Measurements from ENCODE around the gene GRAMD1B.

GRAMD1B gene

DNA sequence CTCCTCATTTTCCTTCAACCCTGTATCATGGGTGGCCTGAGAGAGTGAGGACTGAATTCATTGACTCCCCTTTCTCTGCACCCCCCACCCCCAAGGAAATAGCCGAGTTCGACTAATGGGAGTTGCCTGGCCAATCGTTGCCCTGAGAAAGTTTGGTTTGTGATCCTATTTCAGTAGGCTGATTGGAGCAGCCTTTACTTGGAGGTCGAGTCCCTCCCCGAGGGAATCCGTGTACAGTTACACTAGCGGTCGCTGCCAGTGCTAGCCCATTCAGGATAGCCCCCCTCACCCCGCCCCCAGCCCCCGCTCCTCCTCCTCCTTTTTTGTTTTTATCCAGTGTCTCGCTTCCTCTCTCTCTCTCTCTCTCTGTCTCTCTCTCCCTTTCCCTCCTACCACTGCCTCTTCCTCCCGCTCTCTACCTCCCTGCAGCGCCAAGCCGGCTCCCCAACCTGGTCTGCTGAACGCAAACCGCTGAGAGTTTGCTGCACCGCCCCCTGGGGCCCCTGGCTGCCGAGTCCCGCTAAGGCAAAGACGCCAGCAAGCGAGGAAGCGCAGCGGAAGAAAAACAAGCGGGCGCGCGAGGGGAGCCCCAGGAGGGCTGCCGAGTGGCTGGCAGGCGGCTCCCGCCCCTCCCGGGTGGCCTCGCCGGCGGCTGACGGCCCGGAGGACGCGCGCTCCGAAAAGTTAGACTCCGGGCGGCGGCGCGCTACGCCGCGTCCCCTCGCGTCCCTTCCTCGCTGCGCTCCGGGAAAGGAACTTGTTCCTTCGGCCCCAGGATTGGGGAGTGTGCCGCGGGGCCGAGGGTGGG is at the start of gene GRAMD1B:
Gene GRAMD1B, plus strand, starts transcription at position 357 of the 808 bp plus-strand sequence. CDS start 524 bp downstream, outside the sequence.
- no peak for DNase-seq

DNA sequence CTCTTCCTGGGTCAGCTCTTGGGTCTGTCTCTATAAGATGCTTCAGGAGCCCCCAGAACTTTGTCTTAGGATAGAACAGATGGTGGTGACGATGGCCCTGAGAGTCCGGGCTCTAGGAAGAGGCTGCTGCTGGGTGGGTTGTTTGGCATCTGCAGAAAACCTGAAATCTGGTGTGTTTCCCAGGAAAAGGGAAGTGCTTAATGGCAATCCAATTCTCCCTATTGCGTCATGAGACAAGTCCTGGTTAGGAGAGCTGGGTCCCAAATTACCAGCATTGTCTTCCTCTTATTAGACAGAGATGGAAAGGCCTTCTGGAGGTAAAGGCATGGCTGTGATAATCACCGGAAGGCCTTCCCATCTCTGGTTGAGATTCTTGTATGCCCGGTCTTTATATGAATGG is 48.9 kb upstream of the GRAMD1B start:
- DNase-seq = no peak

DNA sequence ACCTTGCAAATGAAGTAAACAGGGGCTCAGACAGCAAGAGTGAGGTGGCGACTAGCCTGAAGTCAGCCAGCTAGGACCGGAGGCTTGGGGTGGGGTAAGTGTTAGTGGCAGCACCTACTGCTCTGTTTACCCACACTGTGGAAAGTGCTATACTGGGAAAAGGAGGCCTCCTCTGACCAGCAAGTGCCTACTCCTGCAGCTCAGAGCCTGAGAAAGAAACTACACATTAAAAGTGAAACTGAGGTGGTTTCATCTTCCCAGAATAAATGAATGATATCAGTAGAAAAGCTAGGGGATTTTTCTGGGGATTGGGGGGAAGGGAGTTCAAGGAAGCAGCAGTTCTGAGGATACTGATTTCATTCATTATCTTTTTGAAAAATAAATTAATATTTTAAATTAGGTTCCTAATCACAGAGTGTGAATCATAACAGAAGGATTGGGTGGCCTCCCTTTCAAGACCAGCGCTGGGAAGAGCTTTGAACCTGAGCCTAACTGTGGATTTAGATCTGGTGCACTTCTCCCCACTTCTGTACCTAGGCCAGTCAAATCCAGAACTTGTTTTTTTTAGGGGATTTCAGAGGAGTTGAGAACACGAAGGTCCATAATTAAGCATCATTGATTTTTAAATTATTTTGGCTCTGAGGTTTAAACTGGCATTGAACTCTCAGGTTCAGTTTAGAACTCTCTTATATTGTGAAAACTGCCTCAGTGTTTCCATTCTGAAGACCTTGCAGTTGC is 48.1 kb upstream of the GRAMD1B start:
- DNase-seq = no peak

DNA sequence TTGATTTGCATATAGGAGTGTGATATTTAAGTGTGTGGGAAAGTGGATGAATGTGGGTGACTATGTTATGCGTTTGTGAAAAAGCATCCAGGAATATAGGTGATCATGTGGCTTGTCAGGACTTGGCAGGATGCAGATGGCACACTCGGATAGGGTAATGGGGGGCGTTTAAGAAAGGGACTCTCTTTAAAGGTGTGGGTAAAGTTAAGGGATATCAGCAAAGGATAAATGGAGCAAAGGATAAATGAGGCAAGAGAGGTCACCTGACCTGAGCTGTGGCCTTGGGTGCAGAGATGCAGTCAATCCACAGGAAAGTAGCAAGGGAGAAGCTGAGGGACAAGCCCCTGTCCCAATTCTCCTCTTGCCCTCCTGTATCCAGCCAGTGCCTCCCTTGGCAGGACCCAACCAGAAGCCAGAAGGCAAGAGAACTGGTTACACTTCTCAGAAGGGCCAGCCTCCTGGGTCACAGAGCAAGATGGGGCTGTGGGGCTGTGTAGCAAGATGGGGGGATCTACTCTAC is 47.5 kb upstream of the GRAMD1B start:
- DNase-seq = no peak

DNA sequence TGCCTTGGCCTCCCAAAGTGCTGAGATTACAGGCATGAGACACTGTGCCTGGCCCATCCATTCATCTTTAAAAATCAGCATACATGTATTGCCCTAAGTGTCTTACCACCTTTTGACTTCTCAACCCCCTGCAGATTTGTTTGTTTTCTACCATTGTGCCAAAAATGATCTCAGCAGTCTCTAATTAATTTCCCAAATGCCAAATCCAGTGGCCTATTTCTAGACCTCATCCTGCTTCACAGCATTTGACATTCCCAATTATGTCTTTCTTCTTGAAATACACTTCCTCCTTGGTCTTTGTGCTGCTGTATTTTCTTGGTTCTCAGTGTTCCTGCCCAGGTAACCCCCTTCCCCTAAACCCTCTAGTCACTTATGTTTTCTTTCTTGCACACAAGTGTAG is 46.0 kb upstream of the GRAMD1B start:
- DNase-seq = no peak

- DNase-seq = no peak
Observed at GRCh38 chr11:123386796-123387510, 43.1 kb upstream of the GRAMD1B start.

GRCh38 chr11:123388640-123389039 is 41.4 kb upstream of the GRAMD1B start:
- DNase-seq = no peak

GRCh38 chr11:123390146-123390545 is 39.9 kb upstream of the GRAMD1B start:
- DNase-seq = no peak

DNA sequence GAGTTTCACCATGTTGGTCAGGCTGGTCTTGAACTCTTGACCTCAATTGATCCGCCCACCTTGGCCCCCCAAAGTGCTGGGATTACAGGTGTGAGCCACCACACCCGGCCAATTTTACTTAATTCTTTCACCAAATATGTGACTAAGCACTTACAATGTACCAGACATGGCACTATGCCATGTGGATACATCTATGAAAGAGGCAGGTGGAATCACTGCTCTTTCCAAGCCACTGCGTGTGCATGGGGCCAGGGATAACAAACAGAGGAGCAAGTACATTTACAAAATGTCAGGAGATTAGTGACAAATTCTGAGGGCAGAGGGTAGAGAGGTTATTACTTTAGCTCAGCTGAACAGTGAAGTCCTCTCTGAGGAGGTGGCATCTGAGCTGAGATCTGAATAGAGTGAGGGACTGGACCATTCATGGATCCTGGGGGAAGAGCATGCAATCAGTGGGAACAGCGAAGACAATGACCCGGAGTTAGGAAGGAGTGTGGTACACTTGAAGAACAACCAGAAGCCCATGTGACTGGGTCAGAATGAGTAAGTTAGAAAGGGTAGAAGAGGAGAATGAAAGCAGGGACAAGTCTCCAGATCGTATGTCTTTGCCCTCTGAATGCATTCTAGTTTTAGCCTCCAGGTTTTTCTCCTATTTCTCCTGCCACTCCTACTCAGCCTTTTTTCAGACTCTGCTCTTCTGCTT is 38.3 kb upstream of the GRAMD1B start:
- DNase-seq = no peak

DNA sequence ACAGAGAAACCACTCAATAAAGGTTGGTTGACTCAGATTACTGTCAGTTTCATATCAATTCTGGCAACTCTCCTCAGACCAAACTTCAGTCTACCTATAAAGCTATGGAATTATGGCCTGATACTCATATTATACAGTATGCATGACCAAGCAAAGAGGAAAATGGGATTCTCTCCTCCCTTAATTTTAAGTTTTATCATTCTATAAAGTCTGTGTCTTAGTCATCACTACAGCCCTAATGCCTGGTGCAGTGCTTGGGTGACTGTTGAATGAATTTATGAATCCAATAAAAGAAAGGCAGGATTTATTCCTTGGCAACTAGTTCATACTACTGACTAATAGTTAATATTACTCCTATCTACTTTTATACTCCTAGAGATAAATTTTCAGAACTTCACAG is 37.6 kb upstream of the GRAMD1B start:
- no peak for DNase-seq

DNA sequence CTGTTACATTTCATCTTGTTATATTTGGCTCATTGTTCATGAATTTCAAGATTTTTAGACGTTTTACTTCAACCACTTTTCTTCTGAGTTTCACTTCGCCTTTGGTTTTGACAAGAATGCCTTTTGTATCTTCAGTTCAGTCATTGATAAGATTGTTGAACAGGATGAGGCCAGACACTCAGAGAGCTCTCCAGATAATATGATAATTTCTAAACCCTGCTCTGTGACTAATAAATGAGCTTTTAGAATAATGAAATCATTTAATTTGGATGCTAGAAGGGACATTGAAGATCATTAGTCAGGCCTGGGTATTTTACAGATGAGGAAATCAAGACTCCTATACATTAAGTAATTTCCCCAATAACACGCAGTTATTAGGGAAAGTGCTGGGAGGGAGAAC is 37.2 kb upstream of the GRAMD1B start:
- DNase-seq = no peak

- no peak for DNase-seq
Observed at GRCh38 chr11:123393312-123393927, 36.6 kb upstream of the GRAMD1B start.

DNA sequence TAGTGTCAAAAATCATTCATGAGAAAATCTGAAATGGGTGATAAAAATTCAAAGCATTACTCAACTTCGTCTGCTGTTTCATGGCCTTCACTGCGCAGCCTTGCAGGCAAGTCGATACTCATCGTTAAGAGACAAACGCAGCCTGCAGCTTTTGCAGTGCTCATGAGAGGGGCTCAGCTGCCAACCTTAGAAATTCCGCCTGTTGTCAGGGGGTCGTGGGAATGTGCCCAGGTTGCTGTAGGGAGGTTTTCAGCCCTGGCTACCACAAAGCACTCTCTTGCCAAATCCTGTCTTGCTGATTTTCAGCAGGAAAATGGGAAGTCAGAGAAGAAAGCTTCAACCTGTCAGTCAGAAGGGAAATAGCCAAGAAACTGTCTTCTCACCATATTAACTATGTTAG is 25.4 kb upstream of the GRAMD1B start:
- DNase-seq = no peak

- DNase-seq = no peak
Observed at GRCh38 chr11:123405123-123405592, 24.9 kb upstream of the GRAMD1B start.

DNA sequence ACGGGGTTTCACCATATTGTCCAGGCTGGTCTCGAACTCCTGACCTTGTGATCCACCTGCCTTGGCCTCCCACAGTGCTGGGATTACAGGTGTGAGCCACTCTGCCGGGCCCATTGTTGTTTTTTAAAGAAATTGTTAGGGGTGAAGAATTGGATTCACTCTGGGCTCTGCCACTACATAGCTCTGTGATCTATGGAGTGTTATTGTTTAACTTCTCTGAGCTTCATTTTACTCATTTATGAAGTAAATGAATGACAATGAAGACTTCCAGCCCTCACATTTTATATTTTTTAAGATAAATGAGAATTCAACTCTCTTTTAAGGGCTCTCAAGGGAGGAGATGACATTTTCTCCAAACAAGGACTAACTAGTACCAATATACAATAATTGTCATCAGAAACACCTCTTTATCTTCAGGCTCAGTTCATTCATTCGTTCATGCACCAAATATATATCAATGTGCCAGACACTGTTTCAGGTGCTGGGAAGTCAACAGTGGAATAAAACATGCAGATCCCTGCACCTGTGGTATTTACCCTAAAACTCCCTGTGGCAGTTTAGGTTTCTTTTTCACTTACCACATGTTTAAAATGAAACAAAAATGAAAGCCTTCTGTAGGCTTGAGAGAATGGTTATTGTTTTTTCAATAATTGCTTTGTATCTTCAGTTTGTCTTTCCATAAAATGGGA is 23.5 kb upstream of the GRAMD1B start:
- DNase-seq = no peak

GRCh38 chr11:123407130-123407995 is 22.7 kb upstream of the GRAMD1B start:
- DNase-seq = peak; percentile 93

DNA sequence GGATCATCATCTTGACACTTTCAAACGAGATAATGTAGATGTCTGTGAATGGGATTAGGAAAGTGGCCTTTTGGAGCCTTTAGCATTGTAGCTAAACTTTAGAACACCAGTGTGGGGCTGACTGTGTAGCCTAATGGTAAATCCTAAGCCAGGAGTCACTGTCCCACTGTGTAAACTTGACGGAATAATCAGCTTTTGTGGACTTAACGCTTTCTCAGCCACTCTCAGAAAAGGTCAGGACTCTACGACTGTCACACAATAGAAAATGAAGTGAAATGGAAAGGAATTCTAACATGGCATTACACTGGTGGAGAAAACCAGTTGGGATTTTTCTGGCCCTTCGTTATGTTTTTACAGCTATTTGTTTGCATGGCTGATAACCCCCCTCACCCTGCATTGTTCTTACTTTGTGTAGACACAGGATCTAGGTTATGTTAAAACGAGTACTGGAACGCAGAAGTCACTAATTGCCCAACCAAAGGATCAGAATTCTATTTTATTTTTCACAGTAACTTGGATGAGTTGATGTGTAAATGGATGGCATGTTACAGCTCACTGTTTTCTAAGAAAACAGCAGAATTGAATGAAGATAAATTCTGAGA is 22.0 kb upstream of the GRAMD1B start:
- no peak for DNase-seq

- DNase-seq = no peak
Observed at GRCh38 chr11:123408619-123409455, 21.2 kb upstream of the GRAMD1B start.

Measured in NCI-H2081 treated with DMSO at 0.1 percent for 48 hours (cell line).